ENCODE measurements around the gene DNTTIP2. TPM values are rescaled to one million over a fixed set of nuclear protein-coding genes. Genes with fewer than 3 reads are reported as not detected.

DNTTIP2 gene
- polyA plus RNA-seq, 1 experiment = 31.6 TPM

DNA sequence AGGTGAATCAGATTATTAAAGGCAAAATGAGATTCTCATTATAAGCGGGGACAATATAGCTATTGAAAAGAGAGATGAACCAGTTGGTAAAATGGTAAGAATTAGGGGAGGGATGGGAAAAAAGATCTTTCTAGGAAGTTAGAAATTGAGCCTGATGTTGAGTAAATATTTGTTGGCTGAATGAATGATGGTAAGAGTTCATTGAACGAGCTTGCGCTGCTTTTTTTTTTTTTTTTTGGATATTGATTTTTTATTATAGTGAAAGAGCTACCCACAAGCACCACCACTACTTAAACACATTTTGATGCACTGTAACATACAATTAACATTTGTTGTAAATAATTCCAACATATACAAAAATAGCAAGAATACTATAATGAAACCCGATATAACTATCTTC is 31.3 kb upstream of the DNTTIP2 start:
- TF ChIP-seq, protein P1, sequence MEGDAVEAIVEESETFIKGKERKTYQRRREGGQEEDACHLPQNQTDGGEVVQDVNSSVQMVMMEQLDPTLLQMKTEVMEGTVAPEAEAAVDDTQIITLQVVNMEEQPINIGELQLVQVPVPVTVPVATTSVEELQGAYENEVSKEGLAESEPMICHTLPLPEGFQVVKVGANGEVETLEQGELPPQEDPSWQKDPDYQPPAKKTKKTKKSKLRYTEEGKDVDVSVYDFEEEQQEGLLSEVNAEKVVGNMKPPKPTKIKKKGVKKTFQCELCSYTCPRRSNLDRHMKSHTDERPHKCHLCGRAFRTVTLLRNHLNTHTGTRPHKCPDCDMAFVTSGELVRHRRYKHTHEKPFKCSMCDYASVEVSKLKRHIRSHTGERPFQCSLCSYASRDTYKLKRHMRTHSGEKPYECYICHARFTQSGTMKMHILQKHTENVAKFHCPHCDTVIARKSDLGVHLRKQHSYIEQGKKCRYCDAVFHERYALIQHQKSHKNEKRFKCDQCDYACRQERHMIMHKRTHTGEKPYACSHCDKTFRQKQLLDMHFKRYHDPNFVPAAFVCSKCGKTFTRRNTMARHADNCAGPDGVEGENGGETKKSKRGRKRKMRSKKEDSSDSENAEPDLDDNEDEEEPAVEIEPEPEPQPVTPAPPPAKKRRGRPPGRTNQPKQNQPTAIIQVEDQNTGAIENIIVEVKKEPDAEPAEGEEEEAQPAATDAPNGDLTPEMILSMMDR (IDR thresholded peaks at IDR 0.05; ENCODE audit: low read depth, low read length) = no peak
- ChIA-PET CTCF (interaction anchor here (0.5 to 2.1 kb wide), 43 partner anchors 9 to 826 kb away, joined by 3 to 42 read pairs (median 4); partner anchors contain the start of gene DNTTIP2), POLR2A (interaction anchor here (2.1 kb wide), 1 partner anchor 79 kb away, joined by 9 read pairs; no protein-coding TSS in a partner anchor)
- no peak for DNase-seq (ENCODE audit: low read depth, low spot score)
- no peaks in the 10 kb centered on the region; the same call in 1 of the 2 replicates for H3K9me3 ChIP-seq (ENCODE audit: control insufficient read depth, insufficient read depth, low read length)
- H3K4me3 ChIP-seq (ENCODE audit: low read depth, low read length) = no peak overlapping the region
- H3K27me3 ChIP-seq (ENCODE audit: control insufficient read depth, insufficient read depth, low read length) = peaks cover 2% of the 10 kb centered on the region
- H3K27ac ChIP-seq (ENCODE audit: low read depth, low read length) = no peak overlapping the region

DNA sequence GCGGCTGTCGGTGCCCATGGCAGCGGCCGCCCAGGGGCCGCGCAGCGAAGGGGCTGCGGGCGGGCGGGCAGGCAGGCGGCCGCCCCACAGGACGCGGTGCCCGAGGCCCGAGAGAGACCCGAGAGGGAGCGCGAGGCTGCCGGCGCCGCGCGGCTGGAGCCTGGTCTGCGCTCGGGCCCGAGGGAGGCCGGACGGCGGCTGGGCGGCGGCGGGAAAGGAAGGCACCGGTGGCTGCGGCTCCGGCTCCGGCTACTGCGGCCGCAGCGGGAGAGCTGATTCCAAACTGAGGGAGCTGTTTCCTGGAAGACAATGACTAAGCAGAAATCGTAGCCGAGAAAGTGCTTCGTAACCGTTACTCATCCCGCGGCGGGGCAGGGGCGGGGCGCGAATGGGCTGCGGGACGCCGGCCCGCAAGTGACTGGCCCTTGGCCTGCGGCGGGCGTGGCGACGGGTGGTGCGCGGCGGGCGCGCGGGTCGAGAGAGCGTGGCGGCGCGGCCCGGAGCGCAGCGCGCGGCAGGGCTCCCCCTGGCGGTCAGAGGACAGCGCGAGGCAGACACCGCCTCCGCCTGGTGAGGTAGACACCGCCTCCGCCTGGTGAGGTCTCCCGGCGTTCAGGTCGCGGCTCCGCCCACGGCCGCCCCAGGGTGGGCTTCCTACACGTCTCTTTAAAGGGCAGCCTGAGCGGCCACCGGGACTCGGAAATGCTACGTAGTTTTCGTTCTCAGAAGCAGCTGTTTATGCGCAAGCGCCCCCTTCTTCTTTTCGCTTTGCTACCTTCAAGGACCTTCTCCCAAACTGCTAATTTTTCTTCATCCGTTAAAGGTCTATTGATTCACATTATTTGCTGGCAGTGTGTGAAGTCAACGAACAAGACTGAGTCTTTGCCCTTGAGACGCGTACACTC is 30.4 kb upstream of the DNTTIP2 start, which contains the start of gene GCLM:
GCLM (minus strand) TSS at position 285 of the 905 bp plus-strand sequence; CDS start at position 18, 267 bp downstream.
- POLR2A ChIA-PET = interaction anchor here (0.6 to 2.1 kb wide), 6 partner anchors 30 to 116 kb away, joined by 3 to 9 read pairs (median 4); partner anchors contain the start of gene DNTTIP2
- Histone ChIP-seq H3K27ac (ENCODE audit: low read depth, low read length) (peak within 1 kb of the TSS; percentile 33), H3K27me3 (ENCODE audit: control insufficient read depth, insufficient read depth, low read length) (peaks cover 2% of the 10 kb centered on the region), H3K9me3 (ENCODE audit: control insufficient read depth, insufficient read depth, low read length) (no peaks in the 10 kb centered on the region; the same call in 1 of the 2 replicates), H3K4me3 (ENCODE audit: low read depth, low read length) (peak within 1 kb of the TSS; percentile 95)
- CTCF ChIA-PET = interaction anchor here (0.5 to 2.1 kb wide), 48 partner anchors 9 to 637 kb away, joined by 3 to 42 read pairs (median 4); partner anchors contain the start of gene DNTTIP2
- TF ChIP-seq, protein P1 (IDR thresholded peaks at IDR 0.05; ENCODE audit: low read depth, low read length) = peak; percentile 78
- peak; percentile 86 for DNase-seq (ENCODE audit: low read depth, low spot score)

DNA sequence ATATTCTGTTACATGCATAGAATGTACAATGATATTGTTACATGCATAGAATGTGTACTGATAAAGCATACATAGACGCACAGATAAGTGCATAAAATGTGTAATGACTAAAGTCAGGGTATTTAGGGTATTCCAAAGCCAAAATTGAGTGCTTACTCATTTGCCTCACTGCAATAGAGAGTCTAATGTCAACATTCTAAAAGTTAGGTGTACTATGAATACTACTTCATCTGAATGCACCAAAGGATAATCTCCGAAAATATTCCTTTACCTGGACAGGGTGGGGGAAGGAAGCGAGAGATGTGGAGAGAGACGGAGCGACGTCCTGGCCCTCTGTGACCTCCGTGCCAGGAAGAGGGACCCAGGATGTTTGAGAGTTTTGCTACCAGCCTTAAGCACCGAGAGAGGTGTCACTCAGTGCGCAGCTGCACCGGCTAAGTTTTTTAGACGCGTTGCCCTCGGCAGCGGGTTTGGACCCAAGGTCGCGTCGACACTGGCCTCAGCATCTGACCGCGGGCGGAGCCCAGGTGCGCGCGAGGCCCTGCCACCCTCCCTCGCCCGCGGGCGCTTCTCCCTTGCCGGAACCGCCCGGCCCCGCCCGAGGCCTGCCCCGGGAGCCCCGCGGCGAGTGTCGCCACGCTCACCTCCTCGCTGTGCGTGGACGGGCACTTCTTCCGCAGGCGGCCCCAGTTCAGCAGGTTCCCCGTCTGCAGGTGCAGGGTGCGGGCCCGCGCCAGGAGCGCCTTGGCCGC is 29.6 kb upstream of the DNTTIP2 start:
- no peak for DNase-seq (ENCODE audit: low read depth, low spot score)
- Histone ChIP-seq H3K9me3 (ENCODE audit: control insufficient read depth, insufficient read depth, low read length) (no peaks in the 10 kb centered on the region; the same call in 1 of the 2 replicates), H3K27ac (ENCODE audit: low read depth, low read length) (peak overlapping the region; percentile 33), H3K27me3 (ENCODE audit: control insufficient read depth, insufficient read depth, low read length) (peaks cover 2% of the 10 kb centered on the region), H3K4me3 (ENCODE audit: low read depth, low read length) (peak overlapping the region; percentile 95)
- ChIA-PET CTCF (interaction anchor here (0.6 to 2.1 kb wide), 18 partner anchors 8 to 638 kb away, joined by 3 to 42 read pairs (median 4); no protein-coding TSS in a partner anchor), POLR2A (interaction anchor here (0.6 to 2.1 kb wide), 6 partner anchors 29 to 117 kb away, joined by 3 to 9 read pairs (median 4); partner anchors contain the start of gene DNTTIP2)
- TF ChIP-seq, protein P1 (IDR thresholded peaks at IDR 0.05; ENCODE audit: low read depth, low read length) = no peak

DNA sequence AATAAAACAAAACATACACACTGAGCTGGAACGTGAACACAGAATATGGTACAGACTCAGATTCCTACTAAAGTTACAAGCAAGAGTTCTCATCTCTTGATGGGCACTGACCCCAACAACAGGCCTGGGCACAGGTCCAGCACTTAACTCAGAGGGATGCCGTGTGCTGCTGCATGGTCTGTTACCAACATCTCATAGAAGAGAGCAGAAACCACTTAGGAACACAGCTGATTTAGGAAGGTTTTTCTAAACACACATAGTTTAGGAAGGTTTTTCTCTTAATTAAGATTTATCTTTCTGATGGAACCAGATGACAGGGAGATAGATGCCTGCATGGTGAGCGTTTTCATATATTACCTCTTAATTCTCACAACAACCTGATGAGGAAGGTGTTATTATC is 28.7 kb upstream of the DNTTIP2 start:
- peak; percentile 16 for DNase-seq (ENCODE audit: low read depth, low spot score)
- no peak overlapping the region for H3K27ac ChIP-seq (ENCODE audit: low read depth, low read length)
- TF ChIP-seq, protein P1 (IDR thresholded peaks at IDR 0.05; ENCODE audit: low read depth, low read length) = no peak
- POLR2A ChIA-PET = no interaction called here
- CTCF ChIA-PET = interaction anchor here (0.6 to 1.1 kb wide), 4 partner anchors 118 to 566 kb away, joined by 3 to 5 read pairs (median 4); no protein-coding TSS in a partner anchor
- peak overlapping the region; percentile 95 for H3K4me3 ChIP-seq (ENCODE audit: low read depth, low read length)
- H3K9me3 ChIP-seq (ENCODE audit: control insufficient read depth, insufficient read depth, low read length) = no peaks in the 10 kb centered on the region; the same call in 1 of the 2 replicates
- H3K27me3 ChIP-seq (ENCODE audit: control insufficient read depth, insufficient read depth, low read length) = peaks cover 2% of the 10 kb centered on the region
